Astrocyte (in vitro differentiated cells and primary cell): ENCODE measurements around the gene CTNNA3. TPM values are rescaled to one million over a fixed set of nuclear protein-coding genes. Genes with fewer than 3 reads are reported as not detected.

Experiments used
- DNase-seq: peaks from one replicate; pipeline ENCODE4 v3.0.0-alpha.2; 2010; ENCODE audit warnings: low read depth
- FAIRE-seq: peaks from 2 replicates; lab custom pipeline; 2011; peaks lifted over from hg19 to GRCh38; lab: Jason Lieb, UNC
- H2AFZ ChIP-seq: 2 replicates; pipeline ENCODE4 v1.6.0; 2012; ENCODE audit warnings: low read depth, low read length, inconsistent platforms
- H3K27ac ChIP-seq: 2 replicates; pipeline ENCODE4 v1.5.1; 2011; ENCODE audit warnings: low read depth, low read length, inconsistent platforms
- H3K27me3 ChIP-seq: 2 replicates; pipeline ENCODE4 v1.6.0; 2011; ENCODE audit warnings: low read length, inconsistent platforms; ENCODE audit not compliant: insufficient read depth
- H3K36me3 ChIP-seq: 2 replicates; pipeline ENCODE4 v1.5.1; 2011; ENCODE audit warnings: low read length, inconsistent platforms; ENCODE audit not compliant: insufficient read depth
- H3K4me1 ChIP-seq: 2 replicates; pipeline ENCODE4 v1.5.1; 2011; ENCODE audit warnings: low read length, inconsistent platforms; ENCODE audit not compliant: insufficient read depth
- H3K4me2 ChIP-seq: 2 replicates; pipeline ENCODE4 v1.6.0; 2012; ENCODE audit warnings: low read length, inconsistent platforms
- H3K4me3 ChIP-seq: 2 replicates; pipeline ENCODE4 v1.5.1; 2011; ENCODE audit warnings: low read depth, mild to moderate bottlenecking, low read length, inconsistent platforms; ENCODE audit not compliant: insufficient read depth
- H3K79me2 ChIP-seq: 2 replicates; pipeline ENCODE4 v1.6.0; 2012; ENCODE audit warnings: mild to moderate bottlenecking, low read length, inconsistent platforms; ENCODE audit not compliant: insufficient read depth
- H3K9ac ChIP-seq: 2 replicates; pipeline ENCODE4 v1.6.0; 2012; ENCODE audit warnings: mild to moderate bottlenecking, low read length, inconsistent platforms
- H3K9me3 ChIP-seq: 2 replicates; pipeline ENCODE4 v1.5.1; 2012; ENCODE audit warnings: low read depth, mild to moderate bottlenecking, low read length, inconsistent platforms; ENCODE audit not compliant: insufficient read depth
- H4K20me1 ChIP-seq: 2 replicates; pipeline ENCODE4 v1.6.0; 2012; ENCODE audit warnings: low read length, inconsistent platforms; ENCODE audit not compliant: insufficient read depth
- H3K27ac Mint-ChIP-seq: one replicate; pipeline ENCODE4 v1.8.0; 2021; ENCODE audit warnings: mild to moderate bottlenecking, mixed read lengths; ENCODE audit not compliant: unreplicated experiment
- H3K27me3 Mint-ChIP-seq: one replicate; pipeline ENCODE4 v1.8.0; 2021; ENCODE audit warnings: low read depth, mixed read lengths; ENCODE audit not compliant: unreplicated experiment
- H3K36me3 Mint-ChIP-seq: one replicate; pipeline ENCODE4 v1.8.0; 2021; ENCODE audit warnings: low read depth, mixed read lengths; ENCODE audit not compliant: unreplicated experiment
- H3K4me1 Mint-ChIP-seq: one replicate; pipeline ENCODE4 v1.8.0; 2021; ENCODE audit warnings: low read depth, mixed read lengths; ENCODE audit not compliant: unreplicated experiment
- H3K4me3 Mint-ChIP-seq: one replicate; pipeline ENCODE4 v1.8.0; 2021; ENCODE audit warnings: mild to moderate bottlenecking, moderate library complexity, mixed read lengths; ENCODE audit not compliant: unreplicated experiment
- H3K9me3 Mint-ChIP-seq: one replicate; pipeline ENCODE4 v1.8.0; 2021; ENCODE audit warnings: mild to moderate bottlenecking, mixed read lengths; ENCODE audit not compliant: unreplicated experiment
- CTCF ChIP-seq: IDR thresholded peaks from 2 replicates; pipeline ENCODE4 v1.5.1; 2011; ENCODE audit warnings: low read depth, mild to moderate bottlenecking, inconsistent platforms, low read length, moderate library complexity; ENCODE audit not compliant: insufficient read depth
- EZH2 ChIP-seq: IDR thresholded peaks from 2 replicates; pipeline ENCODE4 v1.6.1; 2012; ENCODE audit warnings: mild to moderate bottlenecking, low read length, inconsistent platforms; ENCODE audit not compliant: insufficient read depth
- total RNA-seq: library from RNA; stranded (reverse); gene quantifications from 2 replicates; pipeline ENCODE4 v1.2.1, GENCODE V29; 2021

Gene CTNNA3
- total RNA-seq, 1 donor from 2014 or later = 0.73 TPM

GRCh38 chr10:66008221-66008620 is 1687.8 kb downstream of the CTNNA3 start:
- no peaks in the 10 kb centered on the region for H4K20me1 ChIP-seq
- FAIRE-seq (no peak), DNase-seq (no peak)
- no peaks in the 10 kb centered on the region for H3K9me3 Mint-ChIP-seq
- no peaks in the 10 kb centered on the region for H3K36me3 Mint-ChIP-seq
- H3K36me3 ChIP-seq = no peaks in the 10 kb centered on the region
- H3K9ac ChIP-seq = no peak overlapping the region
- H3K4me2 ChIP-seq = no peak overlapping the region
- peaks cover 2% of the 10 kb centered on the region for H3K27me3 Mint-ChIP-seq
- no peak overlapping the region for H3K4me3 Mint-ChIP-seq
- H3K9me3 ChIP-seq = no peaks in the 10 kb centered on the region
- H2AFZ ChIP-seq = no peak overlapping the region
- no peaks in the 10 kb centered on the region for H3K4me1 ChIP-seq
- TF ChIP-seq CTCF = no peak
- TF ChIP-seq EZH2 = no peak
- no peaks in the 10 kb centered on the region for H3K4me1 Mint-ChIP-seq
- H3K79me2 ChIP-seq = no peaks in the 10 kb centered on the region
- no peaks in the 10 kb centered on the region for H3K27me3 ChIP-seq
- no peak overlapping the region for H3K27ac ChIP-seq
- H3K4me3 ChIP-seq = no peak overlapping the region
- H3K27ac Mint-ChIP-seq = no peak overlapping the region

GRCh38 chr10:66006411-66006810 is 1689.6 kb downstream of the CTNNA3 start:
- H4K20me1 ChIP-seq = no peaks in the 10 kb centered on the region
- no peak for DNase-seq
- H3K36me3 Mint-ChIP-seq = no peaks in the 10 kb centered on the region
- H3K4me1 ChIP-seq = no peaks in the 10 kb centered on the region
- H3K27me3 ChIP-seq = no peaks in the 10 kb centered on the region
- TF ChIP-seq CTCF (no peak), EZH2 (no peak)
- H3K79me2 ChIP-seq = no peaks in the 10 kb centered on the region
- FAIRE-seq = no peak
- no peaks in the 10 kb centered on the region for H3K4me1 Mint-ChIP-seq
- H3K36me3 ChIP-seq = no peaks in the 10 kb centered on the region
- no peak overlapping the region for H3K4me2 ChIP-seq
- no peak overlapping the region for H3K27ac ChIP-seq
- H3K27me3 Mint-ChIP-seq = peaks cover 2% of the 10 kb centered on the region
- H3K4me3 Mint-ChIP-seq = no peak overlapping the region
- no peaks in the 10 kb centered on the region for H3K9me3 ChIP-seq
- no peaks in the 10 kb centered on the region for H3K9me3 Mint-ChIP-seq
- no peak overlapping the region for H2AFZ ChIP-seq
- no peak overlapping the region for H3K4me3 ChIP-seq
- no peak overlapping the region for H3K27ac Mint-ChIP-seq
- no peak overlapping the region for H3K9ac ChIP-seq

GRCh38 chr10:65993451-65993850 is 1702.5 kb downstream of the CTNNA3 start:
- no peaks in the 10 kb centered on the region for H3K27me3 ChIP-seq
- no peak overlapping the region for H3K4me3 ChIP-seq
- H4K20me1 ChIP-seq = no peaks in the 10 kb centered on the region
- H3K9me3 ChIP-seq = peaks cover 5% of the 10 kb centered on the region
- H3K27me3 Mint-ChIP-seq = no peaks in the 10 kb centered on the region
- no peak overlapping the region for H3K27ac Mint-ChIP-seq
- H3K36me3 ChIP-seq = no peaks in the 10 kb centered on the region
- H3K9me3 Mint-ChIP-seq = no peaks in the 10 kb centered on the region
- H2AFZ ChIP-seq = no peak overlapping the region
- DNase-seq (no peak), FAIRE-seq (no peak)
- H3K4me2 ChIP-seq = no peak overlapping the region
- no peaks in the 10 kb centered on the region for H3K4me1 ChIP-seq
- H3K36me3 Mint-ChIP-seq = no peaks in the 10 kb centered on the region
- no peak overlapping the region for H3K4me3 Mint-ChIP-seq
- no peaks in the 10 kb centered on the region for H3K4me1 Mint-ChIP-seq
- H3K27ac ChIP-seq = no peak overlapping the region
- H3K79me2 ChIP-seq = no peaks in the 10 kb centered on the region
- TF ChIP-seq EZH2 (no peak), CTCF (no peak)
- H3K9ac ChIP-seq = no peak overlapping the region
